Measurements from ENCODE around the gene ADCY3. TPM values are rescaled to one million over a fixed set of nuclear protein-coding genes. Genes with fewer than 3 reads are reported as not detected.

ADCY3 gene
- total RNA-seq, 1 experiment from 2014 or later = 71.1 TPM

DNA sequence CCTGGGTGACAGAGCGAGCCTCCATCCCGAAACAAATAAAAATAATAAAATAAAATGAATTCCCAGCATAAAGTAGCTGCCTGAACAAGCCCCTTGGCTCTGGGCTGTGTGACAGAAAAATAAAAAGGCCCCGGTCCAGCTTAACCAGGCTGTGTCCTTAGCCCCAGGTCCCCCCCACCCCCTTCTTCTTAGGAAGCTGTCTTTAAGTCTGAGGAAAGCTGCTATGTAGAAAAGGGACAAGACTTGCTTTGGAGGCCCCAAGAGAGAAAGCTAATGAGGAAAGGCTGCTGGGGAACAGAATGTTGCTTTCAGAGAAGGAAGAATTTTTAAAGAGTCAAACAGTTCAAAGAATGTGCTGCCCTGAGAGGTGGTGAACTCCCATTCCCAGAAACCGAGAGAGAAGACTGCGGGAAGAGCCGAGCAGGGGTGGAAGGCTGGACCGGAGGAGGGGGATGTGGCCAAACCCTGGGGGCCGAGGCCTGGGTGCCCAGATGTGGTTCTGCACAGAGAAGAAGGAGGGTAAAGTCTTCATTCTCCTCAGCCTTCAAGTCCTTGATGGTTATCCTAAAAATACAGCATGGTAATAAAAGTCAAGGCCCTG lies 64.9 kb downstream of the ADCY3 start:
- Histone ChIP-seq H3K4me2 (ENCODE audit: low read length) (no peak overlapping the region), H3K4me1 (ENCODE audit: control insufficient read depth in 1 of 2, insufficient read depth in 2 of 2, low read length in 2 of 2) (no peaks in the 10 kb centered on the region), H3K27ac (ENCODE audit: low read depth, low read length) (no peak overlapping the region), H3K79me2 (ENCODE audit: insufficient read depth, low read length) (no peaks in the 10 kb centered on the region; the same call in 1 of the 2 replicates), H3K9ac (ENCODE audit: low read length) (no peak overlapping the region), H2AFZ (ENCODE audit: low read depth, low read length, poor library complexity, severe bottlenecking) (no peak overlapping the region), H3K4me3 (replicated peaks in 1 of 2; ENCODE audit: low read depth in 1 of 2, low read length in 2 of 2) (no peak overlapping the region), H3K36me3 (ENCODE audit: control insufficient read depth in 1 of 2, insufficient read depth in 2 of 2, low read length in 2 of 2) (peaks cover 0 to 7% of the 10 kb centered on the region in 2 experiments; a peak in 1 of 4 replicates), H4K20me1 (ENCODE audit: insufficient read depth) (no peaks in the 10 kb centered on the region), H3K27me3 (ENCODE audit: insufficient read depth, low read length) (no peaks in the 10 kb centered on the region), H3K9me2 (ENCODE audit: insufficient read depth) (no peaks in the 10 kb centered on the region), H3K9me3 (ENCODE audit: control insufficient read depth in 1 of 2, insufficient read depth in 1 of 2, low read depth in 1 of 2, low read length in 2 of 2) (no peaks in the 10 kb centered on the region)
- DNase-seq (ENCODE audit: low read depth, low spot score) (no peak), ATAC-seq (no peak)
- RAD21 ChIA-PET (ENCODE audit: low non-redundant PET in 1 of 2, low total read pairs in 2 of 2, uncharacterized antibody in 2 of 2, unreplicated experiment in 2 of 2) = no interaction called here
- no TSS peak for BruUV-seq (replicated peaks)
- POLR2A ChIA-PET = interaction anchor here (0.6 kb wide), 1 partner anchor 61 kb away, joined by 3 read pairs; no protein-coding TSS in a partner anchor
- TF ChIP-seq, protein P1, sequence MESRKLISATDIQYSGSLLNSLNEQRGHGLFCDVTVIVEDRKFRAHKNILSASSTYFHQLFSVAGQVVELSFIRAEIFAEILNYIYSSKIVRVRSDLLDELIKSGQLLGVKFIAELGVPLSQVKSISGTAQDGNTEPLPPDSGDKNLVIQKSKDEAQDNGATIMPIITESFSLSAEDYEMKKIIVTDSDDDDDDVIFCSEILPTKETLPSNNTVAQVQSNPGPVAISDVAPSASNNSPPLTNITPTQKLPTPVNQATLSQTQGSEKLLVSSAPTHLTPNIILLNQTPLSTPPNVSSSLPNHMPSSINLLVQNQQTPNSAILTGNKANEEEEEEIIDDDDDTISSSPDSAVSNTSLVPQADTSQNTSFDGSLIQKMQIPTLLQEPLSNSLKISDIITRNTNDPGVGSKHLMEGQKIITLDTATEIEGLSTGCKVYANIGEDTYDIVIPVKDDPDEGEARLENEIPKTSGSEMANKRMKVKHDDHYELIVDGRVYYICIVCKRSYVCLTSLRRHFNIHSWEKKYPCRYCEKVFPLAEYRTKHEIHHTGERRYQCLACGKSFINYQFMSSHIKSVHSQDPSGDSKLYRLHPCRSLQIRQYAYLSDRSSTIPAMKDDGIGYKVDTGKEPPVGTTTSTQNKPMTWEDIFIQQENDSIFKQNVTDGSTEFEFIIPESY (IDR thresholded peaks at IDR 0.05; ENCODE audit: extremely low read depth, insufficient replicate concordance, low read length) = no peak
- CTCF ChIA-PET = no interaction called here
- intact Hi-C loops (cut with micrococcal nuclease) = no loop called here

DNA sequence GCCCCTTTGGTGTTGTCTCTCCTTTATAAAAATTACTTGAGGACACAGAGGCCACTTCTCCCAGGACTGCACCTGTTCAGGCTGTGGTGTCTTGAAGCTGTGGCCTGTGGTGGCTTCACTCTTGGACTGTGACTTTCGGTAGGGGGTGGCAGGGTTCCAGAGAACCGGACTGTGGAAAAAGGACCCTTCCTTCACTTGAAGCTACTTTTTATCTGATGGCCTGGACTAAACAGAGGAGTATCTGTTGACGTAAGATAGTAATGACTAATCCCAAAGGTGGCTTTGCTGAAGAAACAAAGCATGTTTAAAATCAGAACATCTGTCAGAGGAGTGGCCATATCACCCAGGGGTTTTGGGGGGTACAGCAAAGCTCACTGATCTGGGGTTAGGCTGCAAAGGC lies 66.0 kb downstream of the ADCY3 start:
- intact Hi-C loops (cut with micrococcal nuclease) = no loop called here
- POLR2A ChIA-PET = no interaction called here
- Histone ChIP-seq H3K27me3 (ENCODE audit: insufficient read depth, low read length) (no peaks in the 10 kb centered on the region), H3K4me3 (replicated peaks in 1 of 2; ENCODE audit: low read depth in 1 of 2, low read length in 2 of 2) (no peak overlapping the region), H3K27ac (ENCODE audit: low read depth, low read length) (no peak overlapping the region), H3K9ac (ENCODE audit: low read length) (no peak overlapping the region), H3K4me2 (ENCODE audit: low read length) (no peak overlapping the region), H3K9me2 (ENCODE audit: insufficient read depth) (no peaks in the 10 kb centered on the region), H3K4me1 (ENCODE audit: control insufficient read depth in 1 of 2, insufficient read depth in 2 of 2, low read length in 2 of 2) (no peaks in the 10 kb centered on the region), H3K9me3 (ENCODE audit: control insufficient read depth in 1 of 2, insufficient read depth in 1 of 2, low read depth in 1 of 2, low read length in 2 of 2) (no peaks in the 10 kb centered on the region), H3K36me3 (ENCODE audit: control insufficient read depth in 1 of 2, insufficient read depth in 2 of 2, low read length in 2 of 2) (peaks cover 0 to 7% of the 10 kb centered on the region in 2 experiments; a peak in 1 of 4 replicates), H3K79me2 (ENCODE audit: insufficient read depth, low read length) (no peaks in the 10 kb centered on the region; the same call in 1 of the 2 replicates), H4K20me1 (ENCODE audit: insufficient read depth) (no peaks in the 10 kb centered on the region), H2AFZ (ENCODE audit: low read depth, low read length, poor library complexity, severe bottlenecking) (no peak overlapping the region)
- ATAC-seq (no peak), DNase-seq (ENCODE audit: low read depth, low spot score) (no peak)
- RAD21 ChIA-PET (ENCODE audit: low non-redundant PET in 1 of 2, low total read pairs in 2 of 2, uncharacterized antibody in 2 of 2, unreplicated experiment in 2 of 2) = no interaction called here
- no peak for TF ChIP-seq FOSL1 (IDR thresholded peaks at IDR 0.05; ENCODE audit: low read depth)
- TF ChIP-seq, protein P2, sequence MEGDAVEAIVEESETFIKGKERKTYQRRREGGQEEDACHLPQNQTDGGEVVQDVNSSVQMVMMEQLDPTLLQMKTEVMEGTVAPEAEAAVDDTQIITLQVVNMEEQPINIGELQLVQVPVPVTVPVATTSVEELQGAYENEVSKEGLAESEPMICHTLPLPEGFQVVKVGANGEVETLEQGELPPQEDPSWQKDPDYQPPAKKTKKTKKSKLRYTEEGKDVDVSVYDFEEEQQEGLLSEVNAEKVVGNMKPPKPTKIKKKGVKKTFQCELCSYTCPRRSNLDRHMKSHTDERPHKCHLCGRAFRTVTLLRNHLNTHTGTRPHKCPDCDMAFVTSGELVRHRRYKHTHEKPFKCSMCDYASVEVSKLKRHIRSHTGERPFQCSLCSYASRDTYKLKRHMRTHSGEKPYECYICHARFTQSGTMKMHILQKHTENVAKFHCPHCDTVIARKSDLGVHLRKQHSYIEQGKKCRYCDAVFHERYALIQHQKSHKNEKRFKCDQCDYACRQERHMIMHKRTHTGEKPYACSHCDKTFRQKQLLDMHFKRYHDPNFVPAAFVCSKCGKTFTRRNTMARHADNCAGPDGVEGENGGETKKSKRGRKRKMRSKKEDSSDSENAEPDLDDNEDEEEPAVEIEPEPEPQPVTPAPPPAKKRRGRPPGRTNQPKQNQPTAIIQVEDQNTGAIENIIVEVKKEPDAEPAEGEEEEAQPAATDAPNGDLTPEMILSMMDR (IDR thresholded peaks at IDR 0.05 in 2 of 3, conservative IDR thresholded peaks at IDR 0.05 in 1 of 3; ENCODE audit: borderline replicate concordance in 1 of 3, insufficient read depth in 1 of 3, low read depth in 2 of 3, low read length in 2 of 3) = no peak
- TF ChIP-seq, protein P3, sequence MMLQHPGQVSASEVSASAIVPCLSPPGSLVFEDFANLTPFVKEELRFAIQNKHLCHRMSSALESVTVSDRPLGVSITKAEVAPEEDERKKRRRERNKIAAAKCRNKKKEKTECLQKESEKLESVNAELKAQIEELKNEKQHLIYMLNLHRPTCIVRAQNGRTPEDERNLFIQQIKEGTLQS (IDR thresholded peaks at IDR 0.05) = no peak
- TF ChIP-seq, protein P4, sequence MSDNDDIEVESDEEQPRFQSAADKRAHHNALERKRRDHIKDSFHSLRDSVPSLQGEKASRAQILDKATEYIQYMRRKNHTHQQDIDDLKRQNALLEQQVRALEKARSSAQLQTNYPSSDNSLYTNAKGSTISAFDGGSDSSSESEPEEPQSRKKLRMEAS (IDR thresholded peaks at IDR 0.05) = no peak
- CTCF ChIA-PET = no interaction called here
- no TSS peak for BruUV-seq (replicated peaks)

All from HCT116 (cell line).